LNCaP clone FGC (cell line): ENCODE measurements around the gene DAPK1.

ENCODE experiments used
- DNase-seq: peaks from one replicate; pipeline ENCODE4 v3.0.0-alpha.2; 2011; ENCODE audit warnings: low read depth
- H3K4me3 ChIP-seq: 2 replicates; pipeline ENCODE4 v1.5.1; 2011; ENCODE audit warnings: mild to moderate bottlenecking, low read depth, low read length, control low read depth
- TF ChIP-seq, protein P1 (sequence below): IDR thresholded peaks from 2 replicates; pipeline ENCODE4 v1.5.1; 2012; ENCODE audit warnings: mild to moderate bottlenecking; ENCODE audit not compliant: control insufficient read depth, insufficient read depth; ENCODE audit errors: extremely low read depth

The DAPK1 gene

DNA sequence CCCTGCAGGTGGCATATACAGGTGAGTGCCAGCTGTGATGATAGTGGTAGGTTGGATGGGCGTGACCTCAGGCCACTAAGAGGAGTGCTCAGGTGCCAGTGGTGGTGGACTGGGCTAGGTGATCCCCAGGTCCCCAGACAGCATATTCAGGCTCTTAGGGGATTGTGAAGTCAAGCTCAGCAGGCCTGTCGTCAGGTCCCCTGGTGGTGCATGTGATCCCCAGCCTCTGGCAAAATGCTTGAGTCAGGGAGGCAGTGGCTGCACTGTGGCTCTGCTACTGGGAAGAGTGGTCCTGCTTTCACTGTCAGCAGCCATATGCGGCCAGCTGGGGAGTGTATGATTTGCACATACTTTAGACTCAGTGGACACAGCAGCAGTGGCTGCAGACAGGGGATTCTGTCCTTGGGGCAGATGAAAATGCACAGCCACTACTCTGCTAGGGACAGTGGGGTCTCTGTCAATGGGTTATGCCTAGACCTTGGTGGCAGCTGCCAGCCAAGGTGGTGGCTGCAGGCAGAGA, 196.6 kb downstream of the DAPK1 start:
- H3K4me3 ChIP-seq, result no peak overlapping the region
- TF ChIP-seq, protein P1, sequence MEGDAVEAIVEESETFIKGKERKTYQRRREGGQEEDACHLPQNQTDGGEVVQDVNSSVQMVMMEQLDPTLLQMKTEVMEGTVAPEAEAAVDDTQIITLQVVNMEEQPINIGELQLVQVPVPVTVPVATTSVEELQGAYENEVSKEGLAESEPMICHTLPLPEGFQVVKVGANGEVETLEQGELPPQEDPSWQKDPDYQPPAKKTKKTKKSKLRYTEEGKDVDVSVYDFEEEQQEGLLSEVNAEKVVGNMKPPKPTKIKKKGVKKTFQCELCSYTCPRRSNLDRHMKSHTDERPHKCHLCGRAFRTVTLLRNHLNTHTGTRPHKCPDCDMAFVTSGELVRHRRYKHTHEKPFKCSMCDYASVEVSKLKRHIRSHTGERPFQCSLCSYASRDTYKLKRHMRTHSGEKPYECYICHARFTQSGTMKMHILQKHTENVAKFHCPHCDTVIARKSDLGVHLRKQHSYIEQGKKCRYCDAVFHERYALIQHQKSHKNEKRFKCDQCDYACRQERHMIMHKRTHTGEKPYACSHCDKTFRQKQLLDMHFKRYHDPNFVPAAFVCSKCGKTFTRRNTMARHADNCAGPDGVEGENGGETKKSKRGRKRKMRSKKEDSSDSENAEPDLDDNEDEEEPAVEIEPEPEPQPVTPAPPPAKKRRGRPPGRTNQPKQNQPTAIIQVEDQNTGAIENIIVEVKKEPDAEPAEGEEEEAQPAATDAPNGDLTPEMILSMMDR, result no peak
- no peak for DNase-seq

DNA sequence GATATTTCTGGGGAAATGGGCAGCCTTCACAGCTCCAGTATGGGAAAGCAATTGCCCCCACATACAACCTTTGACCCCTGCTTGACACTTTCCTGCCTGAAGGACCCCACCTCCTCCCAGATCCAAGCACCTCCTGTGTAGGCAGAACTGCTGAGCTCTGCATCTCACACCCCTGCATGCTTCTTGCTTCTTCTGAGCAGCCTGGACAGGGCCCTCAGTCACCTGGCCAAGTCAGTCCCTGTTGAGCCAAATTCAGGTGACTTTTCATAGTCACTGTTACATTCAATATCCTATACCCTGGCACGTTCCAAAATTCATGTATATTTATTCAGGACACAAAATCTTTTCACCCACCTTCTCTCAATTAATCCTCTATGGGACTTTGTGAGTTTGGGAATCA, 197.9 kb downstream of the DAPK1 start:
- no peak for DNase-seq
- TF ChIP-seq, protein P1, result no peak
- H3K4me3 ChIP-seq, result no peak overlapping the region

DNA sequence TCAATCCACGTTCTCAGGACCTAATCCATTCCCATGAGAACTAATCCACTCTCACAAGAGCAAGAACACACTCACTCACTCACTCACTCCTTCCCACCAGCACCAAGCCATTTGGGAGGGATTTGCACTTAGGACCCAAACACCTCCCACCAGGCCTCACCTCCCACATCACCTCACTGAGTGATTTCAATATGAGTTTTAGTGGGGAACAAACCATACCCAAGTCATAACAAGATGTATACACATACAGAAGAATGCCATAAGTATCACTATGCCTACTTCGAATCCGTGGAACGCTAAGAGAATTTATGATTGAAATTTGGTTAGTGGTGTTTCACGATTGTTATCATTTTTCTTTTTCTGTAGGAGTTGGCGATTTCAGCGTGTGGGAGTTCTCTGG, 199.0 kb downstream of the DAPK1 start:
- no peak overlapping the region for H3K4me3 ChIP-seq
- TF ChIP-seq, protein P1, result no peak
- no peak for DNase-seq

GRCh38 chr9:87698069-87698809, 200.6 kb downstream of the DAPK1 start:
- TF ChIP-seq, protein P1, result no peak
- no peak for DNase-seq
- no peak overlapping the region for H3K4me3 ChIP-seq

- H3K4me3 ChIP-seq, result no peak overlapping the region
- TF ChIP-seq, protein P1, result no peak
- no peak for DNase-seq
Observed at GRCh38 chr9:87699835-87700234, 202.2 kb downstream of the DAPK1 start.

DNA sequence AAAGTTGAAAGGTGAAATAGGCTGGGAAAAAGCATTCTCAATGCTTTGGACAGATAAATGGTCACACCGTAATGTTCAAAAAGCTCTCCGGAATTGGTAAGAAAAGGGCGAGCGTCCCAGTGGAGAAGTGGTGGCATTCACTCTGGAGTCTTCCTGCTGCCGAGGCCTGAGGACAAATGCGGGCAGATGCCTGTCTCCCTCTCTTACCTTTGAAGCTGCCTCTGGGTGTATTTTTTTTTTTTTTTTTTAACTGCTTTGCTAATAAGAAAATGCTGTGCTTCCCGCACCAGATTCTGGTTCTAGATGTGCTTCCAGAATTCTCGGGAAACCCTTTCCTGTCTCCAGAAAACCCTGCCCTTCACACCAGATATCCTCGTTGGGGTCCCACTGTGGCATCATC, 203.8 kb downstream of the DAPK1 start:
- no peak overlapping the region for H3K4me3 ChIP-seq
- TF ChIP-seq, protein P1, result no peak
- no peak for DNase-seq
